Upper lobe of left lung (tissue), 6 donors: ENCODE measurements around the gene SLCO4C1. TPM values are rescaled to one million over a fixed set of nuclear protein-coding genes. Genes with fewer than 3 reads are reported as not detected.

Experiments
- ATAC-seq, 2 donors: fragments of 200-7000 bp; cut with Tn5 transposase; one replicate each; pipeline ENCODE4 v1.9.1; 2022; ENCODE audit warnings: mild to moderate bottlenecking in 2 of 2, moderate library complexity in 2 of 2; ENCODE audit not compliant: low FRiP score in 2 of 2
- DNase-seq, 2 donors: peaks; one replicate each; pipeline ENCODE4 v3.0.0-alpha.2; 2019 to 2020
- H3K27ac ChIP-seq, 4 donors: fragments of 200-600 bp; sonication (generic); one replicate each; pipeline ENCODE4 v1.5.1; 2016 to 2019
- H3K27me3 ChIP-seq, 4 donors: fragments of 200-600 bp; sonication (generic); one replicate each; pipeline ENCODE4 v1.5.1; 2017 to 2019
- H3K36me3 ChIP-seq, 4 donors: fragments of 200-600 bp; sonication (generic); one replicate each; pipeline ENCODE4 v1.5.1; 2016 to 2019
- H3K4me1 ChIP-seq, 4 donors: fragments of 200-600 bp; sonication (generic); one replicate each; pipeline ENCODE4 v1.5.1; 2018 to 2019
- H3K4me3 ChIP-seq, 4 donors: fragments of 200-600 bp; sonication (generic); one replicate each; pipeline ENCODE4 v1.5.1; 2017 to 2019; ENCODE audit warnings: mild to moderate bottlenecking in 2 of 4, moderate library complexity in 1 of 4
- H3K9me3 ChIP-seq, 4 donors: fragments of 200-600 bp; sonication (generic); one replicate each; pipeline ENCODE4 v1.5.1; 2018 to 2019
- EP300 ChIP-seq, 4 donors: sonication (generic); formaldehyde crosslinking; IDR thresholded peaks; one replicate each; pipeline ENCODE4 v1.5.1; 2017; ENCODE audit warnings: antibody characterized with exemption in 4 of 4, control low read depth in 2 of 4
- POLR2A ChIP-seq, 4 donors: fragments of 450-650 bp; IDR thresholded peaks; one replicate each; pipeline ENCODE4 v1.5.1; 2016 to 2017; ENCODE audit warnings: antibody characterized with exemption in 4 of 4, mild to moderate bottlenecking in 2 of 4
- POLR2AphosphoS5 ChIP-seq, 2 donors: sonication (generic); formaldehyde crosslinking; IDR thresholded peaks; one replicate each; pipeline ENCODE4 v1.5.1; 2017; ENCODE audit warnings: antibody characterized with exemption in 2 of 2
- WGBS, 2 donors: methylation state at CpG; one replicate each; pipeline ENCODE4 v1.1.5; 2017 to 2018; 5-methylcytosine and 5-hydroxymethylcytosine counted together
- total RNA-seq, 6 donors: library from RNA; depleted of rRNA in 4 of 6; stranded (reverse); fragments of >200 nt in 4 of 6; gene quantifications; one replicate each; pipeline versions ENCODE4 v1.1.0 to v1.2.1, GENCODE V29; 2016 to 2021
- TF ChIP-seq, protein P1 (sequence below), 6 experiments: fragments of 450-650 bp in 4 of 6; fragments of 200-600 bp in 2 of 6; sonication (generic) in 2 of 6; IDR thresholded peaks; one replicate each; pipeline ENCODE4 v1.5.1; 2016 to 2019; ENCODE audit warnings: antibody characterized with exemption in 6 of 6
- donor health status: DM: no; HTN: no; CAD: no; lungs with moderate emphysema.
- donor health status: DM: no; HTN: yes; CAD: no; lungs with severe emphysema.

Gene SLCO4C1
- total RNA-seq, 6 donors from 2014 or later = 5.5 to 47.3 (median 21.3) TPM

DNA sequence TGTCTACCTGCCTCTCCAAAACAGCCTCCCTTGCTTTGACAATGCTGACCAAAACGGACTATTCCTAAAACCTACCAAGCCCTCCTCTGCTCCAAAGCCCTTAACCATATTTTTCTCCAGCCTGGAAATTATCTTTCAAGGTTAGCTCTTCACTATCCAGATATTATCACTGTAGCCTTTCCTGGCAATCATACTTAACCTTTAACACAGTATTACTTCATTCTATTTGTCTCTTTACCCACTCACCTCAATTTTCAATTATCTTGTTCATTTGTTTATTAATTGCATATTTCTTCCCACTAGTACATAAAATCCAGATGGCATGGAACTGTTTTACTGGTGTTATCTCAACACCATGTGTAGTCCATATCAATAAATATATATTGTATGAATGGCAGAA, 7.5 kb downstream of the SLCO4C1 start:
- DNase-seq = no peak
- no peak overlapping the region for H3K4me3 ChIP-seq
- no peaks in the 10 kb centered on the region for H3K27me3 ChIP-seq
- WGBS, 2 donors = 84 to 94% methylated on average over 1 of the region's 1 CpG
- peaks cover 0 to 6% (median 0%) of the 10 kb centered on the region in 4 donors for H3K4me1 ChIP-seq
- no peak for TF ChIP-seq EP300 (IDR thresholded peaks at IDR 0.05)
- TF ChIP-seq, protein P1, sequence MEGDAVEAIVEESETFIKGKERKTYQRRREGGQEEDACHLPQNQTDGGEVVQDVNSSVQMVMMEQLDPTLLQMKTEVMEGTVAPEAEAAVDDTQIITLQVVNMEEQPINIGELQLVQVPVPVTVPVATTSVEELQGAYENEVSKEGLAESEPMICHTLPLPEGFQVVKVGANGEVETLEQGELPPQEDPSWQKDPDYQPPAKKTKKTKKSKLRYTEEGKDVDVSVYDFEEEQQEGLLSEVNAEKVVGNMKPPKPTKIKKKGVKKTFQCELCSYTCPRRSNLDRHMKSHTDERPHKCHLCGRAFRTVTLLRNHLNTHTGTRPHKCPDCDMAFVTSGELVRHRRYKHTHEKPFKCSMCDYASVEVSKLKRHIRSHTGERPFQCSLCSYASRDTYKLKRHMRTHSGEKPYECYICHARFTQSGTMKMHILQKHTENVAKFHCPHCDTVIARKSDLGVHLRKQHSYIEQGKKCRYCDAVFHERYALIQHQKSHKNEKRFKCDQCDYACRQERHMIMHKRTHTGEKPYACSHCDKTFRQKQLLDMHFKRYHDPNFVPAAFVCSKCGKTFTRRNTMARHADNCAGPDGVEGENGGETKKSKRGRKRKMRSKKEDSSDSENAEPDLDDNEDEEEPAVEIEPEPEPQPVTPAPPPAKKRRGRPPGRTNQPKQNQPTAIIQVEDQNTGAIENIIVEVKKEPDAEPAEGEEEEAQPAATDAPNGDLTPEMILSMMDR (IDR thresholded peaks at IDR 0.05) = no peak
- no peak for TF ChIP-seq POLR2A (IDR thresholded peaks at IDR 0.05)
- no peak for TF ChIP-seq POLR2AphosphoS5 (IDR thresholded peaks at IDR 0.05)
- no peak overlapping the region for H3K27ac ChIP-seq
- H3K36me3 ChIP-seq = no peaks in the 10 kb centered on the region
- H3K9me3 ChIP-seq = no peaks in the 10 kb centered on the region
- no peak for ATAC-seq

DNA sequence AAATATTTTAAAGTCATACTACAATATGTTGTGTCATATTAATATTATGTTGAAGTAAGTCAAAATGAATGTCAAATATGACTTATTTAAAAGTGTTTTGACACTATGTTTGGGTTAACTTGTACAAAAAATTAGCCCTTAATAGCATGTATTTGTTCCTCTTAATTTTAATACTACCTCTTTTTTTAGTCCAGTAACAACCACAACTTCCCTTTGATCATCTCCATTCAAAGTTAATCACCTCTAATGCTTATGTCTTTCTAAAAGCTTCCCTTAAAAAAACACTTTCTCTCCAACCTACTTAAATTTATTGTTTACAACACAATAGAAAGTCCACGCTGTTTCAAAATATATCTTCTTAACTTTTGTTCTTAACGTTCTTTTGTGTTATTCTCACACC, 9.6 kb downstream of the SLCO4C1 start:
- no peak overlapping the region for H3K4me3 ChIP-seq
- TF ChIP-seq POLR2AphosphoS5 (IDR thresholded peaks at IDR 0.05) (no peak), EP300 (IDR thresholded peaks at IDR 0.05) (no peak), POLR2A (IDR thresholded peaks at IDR 0.05) (no peak)
- TF ChIP-seq, protein P1 (IDR thresholded peaks at IDR 0.05) = no peak
- DNase-seq (no peak), ATAC-seq (no peak)
- H3K4me1 ChIP-seq = peaks cover 0 to 6% (median 0%) of the 10 kb centered on the region in 4 donors
- no peak overlapping the region for H3K27ac ChIP-seq
- no peaks in the 10 kb centered on the region for H3K36me3 ChIP-seq
- H3K27me3 ChIP-seq = no peaks in the 10 kb centered on the region
- H3K9me3 ChIP-seq = no peaks in the 10 kb centered on the region
- WGBS, 2 donors = 71 to 75% methylated on average over 2 of the region's 2 CpGs

DNA sequence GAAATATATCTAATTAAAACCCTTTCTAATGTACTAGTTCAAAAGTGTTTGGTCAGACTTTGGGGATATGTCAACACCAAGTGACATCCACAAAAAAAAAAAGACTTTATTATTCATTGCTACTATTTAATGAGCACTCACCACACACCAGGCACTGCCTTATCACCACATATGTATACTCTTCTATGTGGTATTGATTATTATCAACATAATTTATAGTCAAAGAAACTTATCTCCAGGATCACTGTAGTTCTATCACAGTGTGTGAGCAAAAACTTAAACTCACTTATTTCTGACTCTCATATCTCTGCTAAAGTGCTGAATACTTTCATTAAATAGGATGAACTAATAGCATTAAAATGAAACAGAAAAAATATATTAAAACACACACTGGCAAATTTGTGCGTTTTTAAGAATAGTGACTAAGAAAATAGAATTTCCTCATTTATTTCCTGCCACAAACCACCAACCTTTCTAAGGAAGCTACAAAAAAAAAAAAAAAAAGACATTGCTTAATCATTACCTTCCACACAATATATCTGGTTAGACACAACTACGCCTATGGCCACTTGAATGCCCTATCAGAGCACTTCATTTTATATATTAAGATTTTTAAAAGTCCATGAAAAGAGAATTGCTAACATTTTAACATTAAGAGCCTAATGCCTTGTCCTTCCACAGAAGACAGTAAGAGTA, 12.8 kb downstream of the SLCO4C1 start:
- H3K4me3 ChIP-seq = no peak overlapping the region
- no peaks in the 10 kb centered on the region for H3K36me3 ChIP-seq
- H3K27ac ChIP-seq = no peak overlapping the region
- no peaks in the 10 kb centered on the region for H3K27me3 ChIP-seq
- DNase-seq (no peak), ATAC-seq (no peak)
- TF ChIP-seq EP300 (IDR thresholded peaks at IDR 0.05) (no peak), POLR2AphosphoS5 (IDR thresholded peaks at IDR 0.05) (no peak), POLR2A (IDR thresholded peaks at IDR 0.05) (no peak)
- TF ChIP-seq, protein P1 (IDR thresholded peaks at IDR 0.05) = no peak
- no peaks in the 10 kb centered on the region for H3K4me1 ChIP-seq
- 49 to 50% methylated on average over 2 of the region's 2 CpGs for WGBS, 2 donors
- no peaks in the 10 kb centered on the region for H3K9me3 ChIP-seq

DNA sequence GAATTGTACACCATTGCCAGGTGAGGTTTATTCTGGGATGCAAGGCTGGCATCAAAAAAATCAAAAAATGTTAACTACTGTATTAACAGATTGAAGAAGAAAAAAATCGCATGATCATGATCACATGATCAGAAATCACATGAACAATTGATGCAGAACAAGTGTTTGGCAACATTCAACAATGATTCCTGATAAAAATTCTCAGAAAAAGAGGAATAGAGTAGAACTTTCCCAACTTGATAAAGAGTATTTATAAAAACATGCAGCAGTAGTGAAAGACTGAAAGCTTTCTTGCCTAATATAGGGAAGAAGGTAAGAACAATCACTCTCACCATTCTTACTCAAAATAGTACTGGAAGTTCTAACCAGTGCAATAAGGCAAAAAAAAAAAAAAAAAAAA, 16.4 kb downstream of the SLCO4C1 start:
- TF ChIP-seq, protein P1 (IDR thresholded peaks at IDR 0.05) = no peak
- no peak for TF ChIP-seq POLR2A (IDR thresholded peaks at IDR 0.05)
- no peak for TF ChIP-seq POLR2AphosphoS5 (IDR thresholded peaks at IDR 0.05)
- TF ChIP-seq EP300 (IDR thresholded peaks at IDR 0.05) = no peak
- no peaks in the 10 kb centered on the region for H3K4me1 ChIP-seq
- H3K27ac ChIP-seq = no peak overlapping the region
- 55 to 72% methylated on average over 1 of the region's 1 CpG for WGBS, 2 donors
- H3K4me3 ChIP-seq = no peak overlapping the region
- ATAC-seq (no peak), DNase-seq (no peak)
- H3K27me3 ChIP-seq = no peaks in the 10 kb centered on the region
- H3K9me3 ChIP-seq = no peaks in the 10 kb centered on the region
- no peaks in the 10 kb centered on the region for H3K36me3 ChIP-seq

DNA sequence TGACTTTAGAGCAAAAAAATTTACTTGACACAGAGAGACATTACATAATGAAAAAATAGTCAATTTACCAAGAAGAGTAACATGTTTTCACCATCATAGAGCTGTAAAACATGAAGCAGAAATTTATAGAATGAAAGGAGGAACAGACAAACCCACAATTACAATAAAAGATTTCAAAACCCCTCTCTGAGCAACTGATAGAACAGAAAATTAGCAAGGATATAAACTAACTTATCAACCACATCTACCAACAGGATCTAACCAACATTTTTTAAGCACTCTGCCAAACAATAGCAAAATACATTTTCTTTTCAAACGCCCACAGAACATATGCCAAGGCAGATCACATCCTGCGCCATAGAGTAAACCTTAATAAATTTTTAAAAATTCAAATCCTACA, 17.9 kb downstream of the SLCO4C1 start:
- Histone ChIP-seq H3K27me3 (no peaks in the 10 kb centered on the region), H3K4me1 (no peaks in the 10 kb centered on the region), H3K4me3 (no peak overlapping the region), H3K36me3 (no peaks in the 10 kb centered on the region), H3K27ac (peak overlapping the region in 1 of 4 donors; percentile 69), H3K9me3 (no peaks in the 10 kb centered on the region)
- 50 to 64% methylated on average over 2 of the region's 2 CpGs for WGBS, 2 donors
- ATAC-seq (no peak), DNase-seq (no peak)
- TF ChIP-seq EP300 (IDR thresholded peaks at IDR 0.05) = no peak
- TF ChIP-seq POLR2A (IDR thresholded peaks at IDR 0.05) = no peak
- TF ChIP-seq POLR2AphosphoS5 (IDR thresholded peaks at IDR 0.05) = no peak
- TF ChIP-seq, protein P1 (IDR thresholded peaks at IDR 0.05) = no peak
